Endothelial cell of umbilical vein (primary cell): ENCODE results near the gene KIAA1217.

ENCODE experiments used
- EZH2 ChIP-seq: IDR thresholded peaks from 2 replicates; pipeline ENCODE4 v1.6.1; 2012; ENCODE audit warnings: borderline replicate concordance, low read depth, mild to moderate bottlenecking, moderate library complexity, low read length, inconsistent platforms; ENCODE audit not compliant: severe bottlenecking
- FOS ChIP-seq: IDR thresholded peaks from 2 replicates; pipeline ENCODE4 v1.6.1; 2011; ENCODE audit warnings: mild to moderate bottlenecking, low read length, moderate library complexity, borderline replicate concordance; ENCODE audit not compliant: insufficient read depth
- JUN ChIP-seq: IDR thresholded peaks from 2 replicates; pipeline ENCODE4 v1.6.1; 2011; ENCODE audit warnings: borderline replicate concordance, low read depth; ENCODE audit not compliant: insufficient read length, insufficient read depth
- POLR2A ChIP-seq: IDR thresholded peaks from 2 replicates; pipeline ENCODE4 v1.6.1; 2012; ENCODE audit warnings: low read depth, mild to moderate bottlenecking, control low read depth, low read length
- POLR2AphosphoS5 ChIP-seq: IDR thresholded peaks from 2 replicates; pipeline ENCODE4 v1.6.1; 2012; ENCODE audit warnings: low read depth, mild to moderate bottlenecking, control low read depth, low read length, moderate library complexity; ENCODE audit not compliant: insufficient read depth
- TF ChIP-seq, protein P1 (sequence below), 2 donors: IDR thresholded peaks; 1 replicate in 1 of 2; 2 replicates in 1 of 2; pipeline ENCODE4 v1.5.1; 2011; ENCODE audit warnings: low read length in 2 of 2, mild to moderate bottlenecking in 2 of 2, moderate library complexity in 2 of 2, control low read depth in 1 of 2, inconsistent platforms in 1 of 2, low read depth in 1 of 2; ENCODE audit not compliant: insufficient read depth in 1 of 2; ENCODE audit errors: extremely low read depth in 1 of 2
- TF ChIP-seq, protein P2 (sequence below): IDR thresholded peaks from 2 replicates; pipeline ENCODE4 v1.6.1; 2011; ENCODE audit not compliant: insufficient read depth, insufficient read length

- TF ChIP-seq POLR2AphosphoS5 (no peak), POLR2A (no peak), EZH2 (no peak), FOS (no peak), JUN (no peak)
- TF ChIP-seq, protein P1, sequence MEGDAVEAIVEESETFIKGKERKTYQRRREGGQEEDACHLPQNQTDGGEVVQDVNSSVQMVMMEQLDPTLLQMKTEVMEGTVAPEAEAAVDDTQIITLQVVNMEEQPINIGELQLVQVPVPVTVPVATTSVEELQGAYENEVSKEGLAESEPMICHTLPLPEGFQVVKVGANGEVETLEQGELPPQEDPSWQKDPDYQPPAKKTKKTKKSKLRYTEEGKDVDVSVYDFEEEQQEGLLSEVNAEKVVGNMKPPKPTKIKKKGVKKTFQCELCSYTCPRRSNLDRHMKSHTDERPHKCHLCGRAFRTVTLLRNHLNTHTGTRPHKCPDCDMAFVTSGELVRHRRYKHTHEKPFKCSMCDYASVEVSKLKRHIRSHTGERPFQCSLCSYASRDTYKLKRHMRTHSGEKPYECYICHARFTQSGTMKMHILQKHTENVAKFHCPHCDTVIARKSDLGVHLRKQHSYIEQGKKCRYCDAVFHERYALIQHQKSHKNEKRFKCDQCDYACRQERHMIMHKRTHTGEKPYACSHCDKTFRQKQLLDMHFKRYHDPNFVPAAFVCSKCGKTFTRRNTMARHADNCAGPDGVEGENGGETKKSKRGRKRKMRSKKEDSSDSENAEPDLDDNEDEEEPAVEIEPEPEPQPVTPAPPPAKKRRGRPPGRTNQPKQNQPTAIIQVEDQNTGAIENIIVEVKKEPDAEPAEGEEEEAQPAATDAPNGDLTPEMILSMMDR (IDR thresholded peaks at IDR 0.05; ENCODE audit: extremely low read depth in 1 of 2, insufficient read depth in 1 of 2, low read depth in 1 of 2, low read length in 2 of 2) = no peak
- TF ChIP-seq, protein P2, sequence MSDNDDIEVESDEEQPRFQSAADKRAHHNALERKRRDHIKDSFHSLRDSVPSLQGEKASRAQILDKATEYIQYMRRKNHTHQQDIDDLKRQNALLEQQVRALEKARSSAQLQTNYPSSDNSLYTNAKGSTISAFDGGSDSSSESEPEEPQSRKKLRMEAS = no peak
These were observed 229.9 kb downstream of the KIAA1217 start for GRCh38 chr10:24438800-24439199.
